HFFc6 (cell line): ENCODE data around the gene FBN3. TPM values are rescaled to one million over a fixed set of nuclear protein-coding genes. Genes with fewer than 3 reads are reported as not detected.

Source experiments
- DNase-seq: peaks from one replicate; pipeline ENCODE4 v3.0.0-alpha.2; 2018
- H3K27ac Mint-ChIP-seq: 2 replicates; pipeline ENCODE4 v1.8.0; 2020; ENCODE audit warnings: mild to moderate bottlenecking, mixed read lengths
- H3K27me3 Mint-ChIP-seq: 2 replicates; pipeline ENCODE4 v1.8.0; 2021; ENCODE audit warnings: mild to moderate bottlenecking, moderate library complexity, mixed read lengths; ENCODE audit not compliant: insufficient read depth
- H3K36me3 Mint-ChIP-seq: 2 replicates; pipeline ENCODE4 v1.8.0; 2021; ENCODE audit warnings: low read depth, mixed read lengths
- H3K4me1 Mint-ChIP-seq: 2 replicates; pipeline ENCODE4 v1.8.0; 2020; ENCODE audit warnings: low read depth, mixed read lengths
- H3K4me3 Mint-ChIP-seq: 2 replicates; pipeline ENCODE4 v1.8.0; 2020; ENCODE audit warnings: mild to moderate bottlenecking, moderate library complexity, mixed read lengths
- H3K9me3 Mint-ChIP-seq: 2 replicates; pipeline ENCODE4 v1.8.0; 2020; ENCODE audit warnings: mild to moderate bottlenecking, mixed read lengths
- total RNA-seq, 6 experiments: library from RNA; stranded (reverse); fragmentation: NEBNext Ultra II Directional; extraction: Animal tissue kit (Norgen Biotek cat#: 25700); gene quantifications; 2 replicates in 1 of 6; 3 replicates in 5 of 6; pipeline ENCODE4 v1.2.3, GENCODE V29; 2021
- TF ChIP-seq, protein P1 (sequence below): fragments of 200-600 bp; sonication (generic); IDR thresholded peaks from 2 replicates; pipeline ENCODE4 v1.5.0; 2021; ENCODE audit warnings: antibody characterized with exemption, mild to moderate bottlenecking

FBN3 gene
- total RNA-seq, 6 experiments from 2014 or later, result not detected

- Mint-ChIP-seq H3K36me3 (no peaks in the 10 kb centered on the region), H3K9me3 (no peaks in the 10 kb centered on the region; the same call in 1 of the 2 replicates), H3K27ac (no peak overlapping the region), H3K27me3 (peaks cover 22% of the 10 kb centered on the region), H3K4me1 (no peaks in the 10 kb centered on the region), H3K4me3 (no peak overlapping the region)
- TF ChIP-seq, protein P1, sequence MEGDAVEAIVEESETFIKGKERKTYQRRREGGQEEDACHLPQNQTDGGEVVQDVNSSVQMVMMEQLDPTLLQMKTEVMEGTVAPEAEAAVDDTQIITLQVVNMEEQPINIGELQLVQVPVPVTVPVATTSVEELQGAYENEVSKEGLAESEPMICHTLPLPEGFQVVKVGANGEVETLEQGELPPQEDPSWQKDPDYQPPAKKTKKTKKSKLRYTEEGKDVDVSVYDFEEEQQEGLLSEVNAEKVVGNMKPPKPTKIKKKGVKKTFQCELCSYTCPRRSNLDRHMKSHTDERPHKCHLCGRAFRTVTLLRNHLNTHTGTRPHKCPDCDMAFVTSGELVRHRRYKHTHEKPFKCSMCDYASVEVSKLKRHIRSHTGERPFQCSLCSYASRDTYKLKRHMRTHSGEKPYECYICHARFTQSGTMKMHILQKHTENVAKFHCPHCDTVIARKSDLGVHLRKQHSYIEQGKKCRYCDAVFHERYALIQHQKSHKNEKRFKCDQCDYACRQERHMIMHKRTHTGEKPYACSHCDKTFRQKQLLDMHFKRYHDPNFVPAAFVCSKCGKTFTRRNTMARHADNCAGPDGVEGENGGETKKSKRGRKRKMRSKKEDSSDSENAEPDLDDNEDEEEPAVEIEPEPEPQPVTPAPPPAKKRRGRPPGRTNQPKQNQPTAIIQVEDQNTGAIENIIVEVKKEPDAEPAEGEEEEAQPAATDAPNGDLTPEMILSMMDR, result no peak
- no peak for DNase-seq
Measured at GRCh38 chr19:8132858-8133458, 16.4 kb downstream of the FBN3 start.

DNA sequence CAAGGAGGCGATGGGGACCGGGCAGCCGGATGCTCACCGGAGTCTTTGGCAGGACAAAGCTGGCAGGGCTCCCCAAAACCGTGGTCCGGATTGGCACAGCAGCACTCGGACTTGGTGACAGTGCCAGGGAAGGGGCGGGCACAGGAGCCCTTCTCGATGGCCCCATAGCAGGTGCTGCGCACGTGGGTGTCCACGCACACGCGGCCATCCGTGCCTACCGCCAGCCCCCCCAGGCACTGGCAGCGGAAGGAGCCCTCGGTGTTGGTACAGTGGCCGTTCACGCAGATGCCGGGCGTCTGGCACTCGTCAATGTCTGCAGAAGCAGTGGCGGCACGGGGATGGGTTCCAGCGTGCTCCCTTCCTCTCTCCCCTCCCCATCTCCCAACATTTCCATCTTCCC, 17.9 kb downstream of the FBN3 start:
- Mint-ChIP-seq H3K4me1 (no peaks in the 10 kb centered on the region), H3K36me3 (no peaks in the 10 kb centered on the region), H3K4me3 (no peak overlapping the region), H3K9me3 (no peaks in the 10 kb centered on the region; the same call in 1 of the 2 replicates), H3K27ac (no peak overlapping the region), H3K27me3 (peaks cover 23% of the 10 kb centered on the region)
- TF ChIP-seq, protein P1, result no peak
- DNase-seq, result no peak

- peaks cover 26% of the 10 kb centered on the region for H3K27me3 Mint-ChIP-seq
- no peak for DNase-seq
- H3K27ac Mint-ChIP-seq, result no peak overlapping the region
- no peaks in the 10 kb centered on the region for H3K4me1 Mint-ChIP-seq
- H3K4me3 Mint-ChIP-seq, result no peak overlapping the region
- H3K9me3 Mint-ChIP-seq, result no peaks in the 10 kb centered on the region; the same call in 1 of the 2 replicates
- H3K36me3 Mint-ChIP-seq, result no peaks in the 10 kb centered on the region
- TF ChIP-seq, protein P1, result no peak
Measured at GRCh38 chr19:8129061-8129618, 20.3 kb downstream of the FBN3 start.

- Mint-ChIP-seq H3K27me3 (peaks cover 26% of the 10 kb centered on the region), H3K27ac (no peak overlapping the region), H3K9me3 (peaks cover 4% of the 10 kb centered on the region; the same call in 1 of the 2 replicates), H3K36me3 (no peaks in the 10 kb centered on the region), H3K4me3 (no peak overlapping the region), H3K4me1 (no peaks in the 10 kb centered on the region)
- DNase-seq, result no peak
- TF ChIP-seq, protein P1, result no peak
Measured at GRCh38 chr19:8128551-8128950, 20.8 kb downstream of the FBN3 start.

GRCh38 chr19:8127311-8127710, 22.1 kb downstream of the FBN3 start:
- no peak overlapping the region for H3K27ac Mint-ChIP-seq

More at GRCh38 chr19:8127311-8127710, 22.1 kb downstream of the FBN3 start:
- H3K4me1 Mint-ChIP-seq, result no peaks in the 10 kb centered on the region
- TF ChIP-seq, protein P1, result no peak
- peaks cover 4% of the 10 kb centered on the region; the same call in 1 of the 2 replicates for H3K9me3 Mint-ChIP-seq
- no peak for DNase-seq
- no peaks in the 10 kb centered on the region for H3K36me3 Mint-ChIP-seq
- peaks cover 23% of the 10 kb centered on the region for H3K27me3 Mint-ChIP-seq
- H3K4me3 Mint-ChIP-seq, result no peak overlapping the region
